GM19238 (cell line): ENCODE data around the gene AARS2.

Experiments
- DNase-seq: peaks from one replicate; pipeline ENCODE4 v3.0.0; 2011; ENCODE audit warnings: low spot score; ENCODE audit not compliant: insufficient read length

AARS2 gene

GRCh38 chr6:44263354-44264100 lies 49.6 kb downstream of the AARS2 start:
- peak; percentile 57 for DNase-seq

GRCh38 chr6:44262467-44263353 lies 50.4 kb downstream of the AARS2 start:
- no peak for DNase-seq

GRCh38 chr6:44261581-44261980 lies 51.6 kb downstream of the AARS2 start:
- DNase-seq, result no peak

- no peak for DNase-seq
Measured at GRCh38 chr6:44260451-44261297, 52.5 kb downstream of the AARS2 start.

GRCh38 chr6:44260011-44260410 lies 53.1 kb downstream of the AARS2 start:
- no peak for DNase-seq

- no peak for DNase-seq
Measured at GRCh38 chr6:44258921-44259320, 54.2 kb downstream of the AARS2 start.

GRCh38 chr6:44258325-44258863 lies 54.8 kb downstream of the AARS2 start:
- DNase-seq, result no peak

GRCh38 chr6:44257753-44258324 lies 55.3 kb downstream of the AARS2 start:
- no peak for DNase-seq

- peak; percentile 75 for DNase-seq
Measured at GRCh38 chr6:44257025-44257752, 56.0 kb downstream of the AARS2 start, which contains the start of gene SLC35B2. SLC35B2 (minus strand) TSS chr6:44257528; CDS start chr6:44257410, 118 bp downstream.

GRCh38 chr6:44256775-44257024 lies 56.4 kb downstream of the AARS2 start:
- DNase-seq, result no peak

GRCh38 chr6:44255871-44256774 lies 57.0 kb downstream of the AARS2 start:
- DNase-seq, result no peak

- no peak for DNase-seq
Measured at GRCh38 chr6:44255105-44255808, 57.9 kb downstream of the AARS2 start.

GRCh38 chr6:44254191-44255104 lies 58.7 kb downstream of the AARS2 start:
- DNase-seq, result no peak

GRCh38 chr6:44253307-44254101 lies 59.6 kb downstream of the AARS2 start:
- no peak for DNase-seq

- no peak for DNase-seq
Measured at GRCh38 chr6:44251576-44252524, 61.3 kb downstream of the AARS2 start.

- DNase-seq, result no peak
Measured at GRCh38 chr6:44250718-44251123, 62.4 kb downstream of the AARS2 start.
